GM12874 (cell line): ENCODE data around the gene ELOF1.

Experiments
- TF ChIP-seq, protein P1 (sequence below): IDR thresholded peaks from 2 replicates; pipeline ENCODE4 v1.5.1; 2011; ENCODE audit warnings: low read depth, mild to moderate bottlenecking, control low read depth, low read length, moderate library complexity; ENCODE audit not compliant: insufficient read depth

The ELOF1 gene

DNA sequence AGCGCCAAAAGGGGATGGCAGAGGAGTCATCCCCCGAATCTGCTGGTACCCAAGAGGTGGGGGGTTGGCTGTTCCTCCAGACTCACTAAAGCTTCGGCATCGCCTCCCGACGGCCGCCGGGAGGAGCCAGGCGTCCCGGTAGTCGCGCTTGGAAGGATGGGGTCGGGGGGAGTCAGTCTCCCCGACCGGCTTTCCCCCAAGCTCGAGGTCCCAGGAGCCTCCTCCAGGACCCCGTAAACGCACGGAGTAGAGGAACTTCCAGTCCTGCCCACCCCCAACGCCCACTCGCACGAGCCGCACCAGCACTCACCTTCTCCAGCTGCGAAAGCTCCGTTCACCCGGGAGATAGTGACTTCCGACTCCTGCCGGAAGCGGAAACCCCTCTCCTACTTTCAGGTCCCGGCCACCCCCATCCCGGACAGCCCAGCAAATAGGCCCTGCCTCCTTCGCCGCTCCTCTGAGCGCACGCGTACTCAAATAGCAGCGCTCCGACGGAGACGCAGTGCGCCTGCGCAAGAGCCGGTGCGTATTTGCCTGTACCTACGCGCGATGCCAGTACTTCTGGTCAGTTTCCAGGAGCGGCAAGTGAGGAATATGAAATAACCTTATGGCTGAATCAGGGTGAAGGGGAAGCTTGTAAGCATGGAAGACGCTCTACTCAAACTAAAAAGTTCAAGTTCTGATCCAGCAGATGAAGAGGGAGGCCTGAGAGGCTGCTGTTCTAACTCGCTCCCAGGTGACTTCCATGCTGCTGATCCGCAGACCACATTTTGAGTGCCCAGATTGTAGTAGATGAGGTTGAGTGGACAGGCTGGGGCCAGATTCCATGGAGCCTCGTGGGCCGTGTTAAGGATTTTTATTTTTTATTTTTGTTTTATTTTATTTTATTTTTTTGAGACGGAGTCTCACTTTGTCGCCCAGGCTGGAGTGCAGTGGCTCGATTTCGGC lies at the start of gene ELOF1:
Gene ELOF1 (minus strand): TSS at position 350 of the 948 bp plus-strand sequence. CDS start 4,883 bp downstream, outside the sequence.
- TF ChIP-seq, protein P1, sequence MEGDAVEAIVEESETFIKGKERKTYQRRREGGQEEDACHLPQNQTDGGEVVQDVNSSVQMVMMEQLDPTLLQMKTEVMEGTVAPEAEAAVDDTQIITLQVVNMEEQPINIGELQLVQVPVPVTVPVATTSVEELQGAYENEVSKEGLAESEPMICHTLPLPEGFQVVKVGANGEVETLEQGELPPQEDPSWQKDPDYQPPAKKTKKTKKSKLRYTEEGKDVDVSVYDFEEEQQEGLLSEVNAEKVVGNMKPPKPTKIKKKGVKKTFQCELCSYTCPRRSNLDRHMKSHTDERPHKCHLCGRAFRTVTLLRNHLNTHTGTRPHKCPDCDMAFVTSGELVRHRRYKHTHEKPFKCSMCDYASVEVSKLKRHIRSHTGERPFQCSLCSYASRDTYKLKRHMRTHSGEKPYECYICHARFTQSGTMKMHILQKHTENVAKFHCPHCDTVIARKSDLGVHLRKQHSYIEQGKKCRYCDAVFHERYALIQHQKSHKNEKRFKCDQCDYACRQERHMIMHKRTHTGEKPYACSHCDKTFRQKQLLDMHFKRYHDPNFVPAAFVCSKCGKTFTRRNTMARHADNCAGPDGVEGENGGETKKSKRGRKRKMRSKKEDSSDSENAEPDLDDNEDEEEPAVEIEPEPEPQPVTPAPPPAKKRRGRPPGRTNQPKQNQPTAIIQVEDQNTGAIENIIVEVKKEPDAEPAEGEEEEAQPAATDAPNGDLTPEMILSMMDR = no peak

DNA sequence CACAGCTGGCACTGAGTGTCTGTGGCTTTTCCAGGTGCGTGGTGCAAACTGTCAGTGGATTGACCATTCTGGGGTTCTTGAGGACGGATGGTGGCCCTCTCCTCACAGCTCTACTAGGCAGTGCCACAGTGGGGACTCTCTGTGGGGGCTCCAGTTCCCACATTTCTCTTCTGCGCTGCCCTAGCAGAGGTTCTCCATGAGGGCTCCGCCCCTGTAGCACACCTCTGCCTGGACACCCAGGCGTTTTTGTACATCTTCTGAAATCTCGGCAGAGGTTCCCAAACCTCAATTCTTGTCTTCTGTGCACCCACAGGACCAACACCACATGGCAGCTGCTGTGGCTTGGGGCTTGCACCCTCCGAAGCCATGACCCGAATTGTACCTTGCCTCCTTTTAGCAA lies 47.5 kb upstream of the ELOF1 start:
- TF ChIP-seq, protein P1 = no peak

DNA sequence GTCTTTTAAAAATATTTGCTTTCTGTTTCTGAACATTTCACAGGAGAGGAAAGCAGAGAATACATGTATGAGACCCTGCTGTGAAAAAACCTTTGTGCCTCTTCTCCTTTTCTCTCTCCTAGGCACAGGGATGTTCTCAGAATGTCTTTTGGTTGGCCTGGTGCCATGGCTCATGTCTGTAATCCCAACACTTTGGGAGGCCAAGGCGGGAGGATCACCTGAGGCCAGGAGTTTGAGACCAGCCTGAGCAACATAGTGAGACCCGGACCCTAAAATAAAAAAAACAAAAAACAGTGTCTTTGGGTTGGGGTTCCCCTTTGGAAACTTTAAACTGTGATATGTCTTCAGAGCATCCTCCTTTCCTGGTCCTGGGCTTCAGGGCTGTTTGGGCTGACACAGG lies 39.7 kb upstream of the ELOF1 start:
- TF ChIP-seq, protein P1 = no peak

DNA sequence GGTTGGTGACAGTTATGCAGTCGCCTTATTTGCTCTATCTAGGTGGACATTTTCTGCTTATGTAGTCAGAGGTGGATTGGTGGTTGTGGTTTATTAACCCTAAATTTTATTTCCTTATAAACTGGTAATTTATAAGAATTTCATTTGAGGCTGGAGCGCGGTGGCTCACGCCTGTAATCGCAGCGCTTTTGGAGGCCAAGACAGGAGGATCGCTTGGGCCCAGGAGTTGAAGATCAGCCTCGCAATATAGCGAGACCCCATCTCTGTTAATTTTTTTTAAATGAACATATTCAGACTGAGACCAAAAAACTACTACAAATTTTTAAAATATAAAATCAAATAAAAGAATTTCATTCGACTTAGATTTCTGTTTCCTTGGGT lies 39.1 kb upstream of the ELOF1 start:
- TF ChIP-seq, protein P1 = no peak

DNA sequence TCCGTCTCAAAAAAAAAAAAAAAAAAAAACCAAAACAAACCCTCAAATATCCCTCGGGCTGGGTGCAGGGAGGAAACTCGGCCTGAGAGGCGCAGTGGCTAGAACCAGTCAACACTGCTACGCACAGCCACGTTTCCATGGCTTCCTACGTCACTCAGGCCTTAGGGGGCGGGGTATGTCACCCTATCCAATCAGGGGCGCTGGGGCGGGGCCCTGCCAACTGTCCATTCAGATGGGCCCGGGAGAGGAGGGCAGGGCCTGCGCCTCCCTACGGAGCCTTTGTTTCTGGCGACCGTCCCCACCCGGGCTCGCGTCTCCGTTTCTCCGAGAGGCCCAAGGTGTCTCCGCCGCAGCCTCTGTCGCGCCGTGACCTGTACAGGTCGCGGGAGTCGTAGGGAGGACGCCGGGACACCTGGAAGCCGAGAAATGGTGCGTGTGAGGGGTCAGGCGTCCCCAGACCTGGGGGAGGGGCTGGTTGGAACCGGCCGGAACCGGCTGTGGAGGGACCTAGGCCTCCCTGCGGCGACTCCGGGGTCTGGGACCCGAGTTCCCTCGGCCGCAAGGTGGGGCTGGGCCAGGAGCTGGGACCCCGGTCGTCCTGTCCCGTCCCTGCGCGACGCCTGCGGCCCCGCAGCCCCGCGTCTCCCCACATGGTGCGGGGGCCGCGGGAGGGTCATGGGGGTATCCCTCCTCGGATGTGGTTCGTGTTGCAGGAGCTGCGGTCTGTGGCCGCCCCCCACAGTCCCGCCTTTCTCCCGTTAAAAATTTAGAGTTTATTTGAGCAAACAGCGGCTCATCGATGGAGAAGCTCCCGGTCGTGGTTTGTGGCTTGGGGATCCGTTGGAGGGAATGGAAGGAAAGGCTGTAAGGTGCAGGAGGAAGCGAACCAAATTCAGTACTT lies 38.4 kb upstream of the ELOF1 start, which contains the start of gene ZNF627:
Gene ZNF627 (plus strand): TSS at position 282 of the 901 bp plus-strand sequence. CDS start 145 bp downstream, at position 427.
- TF ChIP-seq, protein P1 = 0 out of 2 replicates have a peak, but pooled peaks have one; percentile 14

DNA sequence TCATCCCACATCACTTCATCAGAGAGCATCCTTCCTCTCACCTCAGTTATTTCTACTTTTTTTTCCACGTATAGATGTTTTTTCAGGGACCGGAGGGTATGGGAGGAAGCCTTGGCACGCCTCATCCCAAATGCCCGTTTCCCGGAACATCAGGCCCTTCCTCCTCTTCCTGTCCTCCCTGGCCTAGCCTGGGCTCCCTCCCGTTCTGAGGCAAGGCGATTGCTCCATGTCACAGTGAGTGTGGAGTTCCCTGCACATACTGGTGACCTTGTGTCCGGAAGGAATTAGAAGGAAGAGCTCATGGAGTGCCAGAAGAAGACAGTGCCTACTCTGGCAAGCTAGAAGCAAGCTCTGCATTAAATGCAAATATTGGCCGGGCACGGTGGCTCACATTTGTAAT lies 37.1 kb upstream of the ELOF1 start:
- TF ChIP-seq, protein P1 = no peak

DNA sequence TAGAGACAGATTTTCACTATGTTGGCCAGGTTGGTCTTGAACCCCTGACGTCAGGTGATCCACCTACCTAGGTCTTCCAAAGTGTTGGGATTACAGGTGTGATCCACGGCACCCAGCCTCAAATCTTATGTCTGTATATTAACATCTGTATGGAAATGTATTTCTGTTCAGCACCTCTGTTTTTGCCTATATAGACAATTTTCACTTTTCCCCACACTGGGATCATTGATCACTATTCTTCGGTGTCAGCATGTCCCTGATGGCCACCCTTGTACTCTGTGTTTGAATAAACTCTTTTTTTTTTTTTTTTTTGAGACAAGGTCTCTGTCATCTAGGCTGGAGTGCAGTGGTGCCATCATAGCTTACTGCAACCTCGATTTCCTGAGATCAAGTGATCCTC lies 35.1 kb upstream of the ELOF1 start:
- TF ChIP-seq, protein P1 = no peak
